Measurements from ENCODE around the gene THOC7. TPM values are rescaled to one million over a fixed set of nuclear protein-coding genes. Genes with fewer than 3 reads are reported as not detected.

THOC7 gene
- total and polyA plus RNA-seq, 2 of the 4 experiments (the other 2 are of a cell fraction), result 25.8 to 55.9 TPM

DNA sequence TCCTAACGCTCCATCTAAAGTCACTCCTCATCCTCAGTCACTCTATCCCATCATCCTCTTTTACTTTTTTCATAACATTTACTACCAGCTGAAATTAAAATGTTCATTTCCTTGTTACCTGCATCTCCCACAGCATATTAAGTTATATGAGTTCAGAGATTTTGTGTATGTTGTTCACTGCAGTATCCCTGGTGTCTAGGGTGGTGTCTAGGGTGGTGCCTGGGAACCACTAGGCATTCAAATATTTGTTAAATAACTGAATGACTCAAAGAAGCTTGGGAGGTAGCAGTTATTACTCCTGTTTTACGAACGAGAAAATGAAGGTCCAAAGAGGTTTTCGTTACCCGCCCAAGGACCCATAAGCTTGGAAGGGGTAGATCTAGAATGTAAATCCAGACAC lies 46.4 kb downstream of the THOC7 start:
- no peak overlapping the region for H3K14ac ChIP-seq (replicated peaks; ENCODE audit: low read depth, low read length)
- POLR2A ChIA-PET (ENCODE audit: unreplicated experiment), result no interaction called here
- dilution Hi-C loops (cut with HindIII; ENCODE audit: low sequenced_read_pairs, unreplicated experiment) (no loop called here), intact Hi-C loops (cut with micrococcal nuclease) (no loop called here), in situ Hi-C loops (cut with MboI; ENCODE audit: low sequenced_read_pairs) (loop anchor here (5.0 to 25.0 kb wide), 2 partner anchors 465 to 1205 kb away; no protein-coding TSS in a partner anchor)
- TF ChIP-seq, protein P1, sequence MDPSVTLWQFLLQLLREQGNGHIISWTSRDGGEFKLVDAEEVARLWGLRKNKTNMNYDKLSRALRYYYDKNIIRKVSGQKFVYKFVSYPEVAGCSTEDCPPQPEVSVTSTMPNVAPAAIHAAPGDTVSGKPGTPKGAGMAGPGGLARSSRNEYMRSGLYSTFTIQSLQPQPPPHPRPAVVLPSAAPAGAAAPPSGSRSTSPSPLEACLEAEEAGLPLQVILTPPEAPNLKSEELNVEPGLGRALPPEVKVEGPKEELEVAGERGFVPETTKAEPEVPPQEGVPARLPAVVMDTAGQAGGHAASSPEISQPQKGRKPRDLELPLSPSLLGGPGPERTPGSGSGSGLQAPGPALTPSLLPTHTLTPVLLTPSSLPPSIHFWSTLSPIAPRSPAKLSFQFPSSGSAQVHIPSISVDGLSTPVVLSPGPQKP (IDR thresholded peaks at IDR 0.05; ENCODE audit: borderline replicate concordance, low read depth, low read length), result no peak
- TF ChIP-seq, protein P2, sequence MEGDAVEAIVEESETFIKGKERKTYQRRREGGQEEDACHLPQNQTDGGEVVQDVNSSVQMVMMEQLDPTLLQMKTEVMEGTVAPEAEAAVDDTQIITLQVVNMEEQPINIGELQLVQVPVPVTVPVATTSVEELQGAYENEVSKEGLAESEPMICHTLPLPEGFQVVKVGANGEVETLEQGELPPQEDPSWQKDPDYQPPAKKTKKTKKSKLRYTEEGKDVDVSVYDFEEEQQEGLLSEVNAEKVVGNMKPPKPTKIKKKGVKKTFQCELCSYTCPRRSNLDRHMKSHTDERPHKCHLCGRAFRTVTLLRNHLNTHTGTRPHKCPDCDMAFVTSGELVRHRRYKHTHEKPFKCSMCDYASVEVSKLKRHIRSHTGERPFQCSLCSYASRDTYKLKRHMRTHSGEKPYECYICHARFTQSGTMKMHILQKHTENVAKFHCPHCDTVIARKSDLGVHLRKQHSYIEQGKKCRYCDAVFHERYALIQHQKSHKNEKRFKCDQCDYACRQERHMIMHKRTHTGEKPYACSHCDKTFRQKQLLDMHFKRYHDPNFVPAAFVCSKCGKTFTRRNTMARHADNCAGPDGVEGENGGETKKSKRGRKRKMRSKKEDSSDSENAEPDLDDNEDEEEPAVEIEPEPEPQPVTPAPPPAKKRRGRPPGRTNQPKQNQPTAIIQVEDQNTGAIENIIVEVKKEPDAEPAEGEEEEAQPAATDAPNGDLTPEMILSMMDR (conservative IDR thresholded peaks at IDR 0.05; ENCODE audit: low read depth, low read length), result no peak
- TF ChIP-seq RCOR1 (IDR thresholded peaks at IDR 0.05; ENCODE audit: insufficient replicate concordance, low read length) (no peak), CHD1 (IDR thresholded peaks at IDR 0.05; ENCODE audit: low read depth, low read length) (no peak), MXI1 (IDR thresholded peaks at IDR 0.05; ENCODE audit: borderline replicate concordance, low read depth, low read length) (no peak)
- TF ChIP-seq, protein P3, sequence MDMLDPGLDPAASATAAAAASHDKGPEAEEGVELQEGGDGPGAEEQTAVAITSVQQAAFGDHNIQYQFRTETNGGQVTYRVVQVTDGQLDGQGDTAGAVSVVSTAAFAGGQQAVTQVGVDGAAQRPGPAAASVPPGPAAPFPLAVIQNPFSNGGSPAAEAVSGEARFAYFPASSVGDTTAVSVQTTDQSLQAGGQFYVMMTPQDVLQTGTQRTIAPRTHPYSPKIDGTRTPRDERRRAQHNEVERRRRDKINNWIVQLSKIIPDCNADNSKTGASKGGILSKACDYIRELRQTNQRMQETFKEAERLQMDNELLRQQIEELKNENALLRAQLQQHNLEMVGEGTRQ (IDR thresholded peaks at IDR 0.05; ENCODE audit: low read depth, low read length), result no peak
- H3K9ac ChIP-seq (ENCODE audit: low read depth, low read length), result no peak overlapping the region
- H3K27me3 ChIP-seq (ENCODE audit: control insufficient read depth, insufficient read depth, low read length), result no peaks in the 10 kb centered on the region
- H4K91ac ChIP-seq (ENCODE audit: insufficient read depth, low read depth, low read length), result no peak overlapping the region
- H3K23ac ChIP-seq (ENCODE audit: low read depth, low read length), result no peak overlapping the region
- ATAC-seq (ENCODE audit: low read depth), result no peak
- H3K9me1 ChIP-seq (ENCODE audit: insufficient read depth, low read length), result no peaks in the 10 kb centered on the region
- no peak overlapping the region for H2BK20ac ChIP-seq (ENCODE audit: low read depth, low read length)
- no peak for DNase-seq
- no peak overlapping the region for H3K27ac ChIP-seq (ENCODE audit: insufficient read depth, low read length)
- no peak overlapping the region for H3K56ac ChIP-seq (ENCODE audit: extremely low read depth, insufficient read depth, low read length)
- no peak overlapping the region for H2AK5ac ChIP-seq (ENCODE audit: low read depth, low read length)
- H2BK15ac ChIP-seq (ENCODE audit: low read depth, low read length), result no peak overlapping the region
- no peak overlapping the region for H2BK5ac ChIP-seq (ENCODE audit: low read depth, low read length, poor library complexity, severe bottlenecking)
- no TSS peak for BruUV-seq (replicated peaks)
- H4K8ac ChIP-seq (ENCODE audit: low read depth in 2 of 2, low read length in 2 of 2), result no peak overlapping the region
- H3K4me2 ChIP-seq (ENCODE audit: low read depth, low read length), result no peak overlapping the region
- H3K36me3 ChIP-seq (ENCODE audit: control insufficient read depth, insufficient read depth, low read length), result no peaks in the 10 kb centered on the region
- H3K4ac ChIP-seq (ENCODE audit: low read depth, low read length), result no peak overlapping the region
- H3K4me1 ChIP-seq (ENCODE audit: control insufficient read depth, insufficient read depth, low read length), result no peaks in the 10 kb centered on the region
- no peak overlapping the region for H2AFZ ChIP-seq (replicated peaks; ENCODE audit: low read length, poor library complexity)
- H2BK120ac ChIP-seq (ENCODE audit: low read depth, low read length), result no peak overlapping the region
- H4K5ac ChIP-seq (ENCODE audit: low read depth, low read length), result no peak overlapping the region
- no peaks in the 10 kb centered on the region for H4K20me1 ChIP-seq (ENCODE audit: insufficient read depth, low read length)
- no peaks in the 10 kb centered on the region for H3K79me1 ChIP-seq (ENCODE audit: low read depth in 1 of 2, low read length in 2 of 2)
- no CpG with 5 or more reads among the region's 5 CpGs for WGBS, 2 experiments (ENCODE audit: extremely low coverage in 2 of 2, insufficient read length in 1 of 2)
- no peak overlapping the region for H3K4me3 ChIP-seq (ENCODE audit: insufficient read depth, low read depth, low read length)
- no peak overlapping the region for H2AK9ac ChIP-seq (replicated peaks; ENCODE audit: low read depth, low read length, poor library complexity)
- no peak overlapping the region for H3K18ac ChIP-seq (ENCODE audit: low read depth, low read length)
- CTCF ChIA-PET, result interaction anchor here (0.5 to 5.7 kb wide), 4 partner anchors 9 to 1481 kb away, joined by 3 to 52 read pairs (median 3); no protein-coding TSS in a partner anchor
- no peaks in the 10 kb centered on the region for H3K9me3 ChIP-seq (ENCODE audit: control insufficient read depth, insufficient read depth, low read length)
